Measurements from ENCODE around the gene TWSG1. TPM values are rescaled to one million over a fixed set of nuclear protein-coding genes. Genes with fewer than 3 reads are reported as not detected.

TWSG1 gene
- polyA plus RNA-seq, 1 donor from 2014 or later, result 11.5 TPM

- no peaks in the 10 kb centered on the region for H4K20me1 ChIP-seq (ENCODE audit: insufficient read depth)
- H3K9ac ChIP-seq (ENCODE audit: low read length), result no peak overlapping the region
- no peaks in the 10 kb centered on the region for H3K27me3 ChIP-seq (ENCODE audit: insufficient read depth, low read depth, low read length)
- H3K4me2 ChIP-seq (ENCODE audit: low read length), result no peak overlapping the region
- H3K9me3 ChIP-seq (ENCODE audit: low read length), result peaks cover 4% of the 10 kb centered on the region
- peaks cover 3% of the 10 kb centered on the region for H3K79me2 ChIP-seq (replicated peaks; ENCODE audit: insufficient read depth, low read length)
- no peak overlapping the region for H2AFZ ChIP-seq (ENCODE audit: low read depth, low read length)
- H3K4me3 ChIP-seq (ENCODE audit: low read length), result no peak overlapping the region
- H3F3A ChIP-seq (ENCODE audit: insufficient read depth, low read length, poor library complexity, severe bottlenecking), result peaks cover 3% of the 10 kb centered on the region
- no peak overlapping the region for H3K27ac ChIP-seq (ENCODE audit: low read length)
- no peaks in the 10 kb centered on the region for H3K36me3 ChIP-seq (ENCODE audit: insufficient read depth, low read length)
- TF ChIP-seq MXI1 (conservative IDR thresholded peaks at IDR 0.05; ENCODE audit: poor library complexity, severe bottlenecking), result no peak
- TF ChIP-seq EP300 (conservative IDR thresholded peaks at IDR 0.05; ENCODE audit: poor library complexity, severe bottlenecking), result no peak
- no peak for TF ChIP-seq EZH2 (IDR thresholded peaks at IDR 0.05; ENCODE audit: borderline replicate concordance, insufficient read depth, low read length, poor library complexity, severe bottlenecking)
- TF ChIP-seq POLR2AphosphoS5 (IDR thresholded peaks at IDR 0.05), result no peak
- TF ChIP-seq TAF1 (IDR thresholded peaks at IDR 0.05; ENCODE audit: low read depth), result no peak
- TF ChIP-seq SMC3 (conservative IDR thresholded peaks at IDR 0.05; ENCODE audit: poor library complexity), result no peak
- no peak for TF ChIP-seq CTCF (IDR thresholded peaks at IDR 0.05; ENCODE audit: poor library complexity, severe bottlenecking)
- H3K9me2 ChIP-seq (ENCODE audit: insufficient read depth, low read length), result no peaks in the 10 kb centered on the region
These were observed 4.2 kb upstream of the TWSG1 start for GRCh38 chr18:9330419-9330818.

- H2AFZ ChIP-seq (ENCODE audit: low read depth, low read length), result peak overlapping the region; percentile 69
- TF ChIP-seq POLR2AphosphoS5 (IDR thresholded peaks at IDR 0.05), result peak; percentile 17
- TF ChIP-seq TAF1 (IDR thresholded peaks at IDR 0.05; ENCODE audit: low read depth), result no peak
- TF ChIP-seq EZH2 (IDR thresholded peaks at IDR 0.05; ENCODE audit: borderline replicate concordance, insufficient read depth, low read length, poor library complexity, severe bottlenecking), result no peak
- peak; percentile 34 for TF ChIP-seq REST (IDR thresholded peaks at IDR 0.05; ENCODE audit: borderline replicate concordance)
- peak; percentile 69 for TF ChIP-seq MXI1 (conservative IDR thresholded peaks at IDR 0.05; ENCODE audit: poor library complexity, severe bottlenecking)
- no peak for TF ChIP-seq CTCF (IDR thresholded peaks at IDR 0.05; ENCODE audit: poor library complexity, severe bottlenecking)
- TF ChIP-seq EP300 (conservative IDR thresholded peaks at IDR 0.05; ENCODE audit: poor library complexity, severe bottlenecking), result peak; percentile 8
- TF ChIP-seq SMC3 (conservative IDR thresholded peaks at IDR 0.05; ENCODE audit: poor library complexity), result no peak
- TF ChIP-seq RAD21 (conservative IDR thresholded peaks at IDR 0.05), result peak; percentile 20
- peak overlapping the region; percentile 87 for H3K4me3 ChIP-seq (ENCODE audit: low read length)
- no peaks in the 10 kb centered on the region for H3K9me3 ChIP-seq (ENCODE audit: low read length)
- H3K79me2 ChIP-seq (replicated peaks; ENCODE audit: insufficient read depth, low read length), result peaks cover 24% of the 10 kb centered on the region
- peak overlapping the region; percentile 62 for H3K9ac ChIP-seq (ENCODE audit: low read length)
- H3K9me2 ChIP-seq (ENCODE audit: insufficient read depth, low read length), result no peaks in the 10 kb centered on the region
- no peaks in the 10 kb centered on the region for H3K36me3 ChIP-seq (ENCODE audit: insufficient read depth, low read length)
- peak overlapping the region; percentile 45 for H3K27ac ChIP-seq (ENCODE audit: low read length)
- peak overlapping the region; percentile 65 for H3K4me2 ChIP-seq (ENCODE audit: low read length)
- H3K27me3 ChIP-seq (ENCODE audit: insufficient read depth, low read depth, low read length), result no peaks in the 10 kb centered on the region
- no peaks in the 10 kb centered on the region for H4K20me1 ChIP-seq (ENCODE audit: insufficient read depth)
- H3F3A ChIP-seq (ENCODE audit: insufficient read depth, low read length, poor library complexity, severe bottlenecking), result peaks cover 7% of the 10 kb centered on the region
These were observed 888 bp upstream of the TWSG1 start for GRCh38 chr18:9333441-9334328.

All from neural cell (in vitro differentiated cells).